Kidney epithelial cell (primary cell): ENCODE data around the gene OR4C11. TPM values are rescaled to one million over a fixed set of nuclear protein-coding genes. Genes with fewer than 3 reads are reported as not detected.

Experiments used
- DNase-seq: peaks from one replicate; pipeline ENCODE4 v3.0.0-alpha.2; 2010; ENCODE audit warnings: low read depth
- H3K27me3 ChIP-seq: 2 replicates; pipeline ENCODE4 v1.6.0; 2011; ENCODE audit warnings: low read length; ENCODE audit not compliant: control insufficient read depth, insufficient read depth
- H3K36me3 ChIP-seq: 2 replicates; pipeline ENCODE4 v1.5.1; 2011; ENCODE audit warnings: low read length; ENCODE audit not compliant: control insufficient read depth, insufficient read depth
- H3K4me3 ChIP-seq: 2 replicates; pipeline ENCODE4 v1.5.1; 2011; ENCODE audit warnings: low read depth, mild to moderate bottlenecking, control low read depth, low read length
- CTCF ChIP-seq: IDR thresholded peaks from 2 replicates; pipeline ENCODE4 v1.5.1; 2011; ENCODE audit warnings: mild to moderate bottlenecking, moderate library complexity, low read length, control low read depth, inconsistent platforms; ENCODE audit not compliant: insufficient read depth, poor library complexity, severe bottlenecking
- total RNA-seq: library from RNA; depleted of rRNA; stranded (reverse); fragments of >200 nt; gene quantifications from 2 replicates; pipeline ENCODE4 v1.2.3, GENCODE V29; 2015

OR4C11 gene
- not detected in 2 replicates for total RNA-seq

DNA sequence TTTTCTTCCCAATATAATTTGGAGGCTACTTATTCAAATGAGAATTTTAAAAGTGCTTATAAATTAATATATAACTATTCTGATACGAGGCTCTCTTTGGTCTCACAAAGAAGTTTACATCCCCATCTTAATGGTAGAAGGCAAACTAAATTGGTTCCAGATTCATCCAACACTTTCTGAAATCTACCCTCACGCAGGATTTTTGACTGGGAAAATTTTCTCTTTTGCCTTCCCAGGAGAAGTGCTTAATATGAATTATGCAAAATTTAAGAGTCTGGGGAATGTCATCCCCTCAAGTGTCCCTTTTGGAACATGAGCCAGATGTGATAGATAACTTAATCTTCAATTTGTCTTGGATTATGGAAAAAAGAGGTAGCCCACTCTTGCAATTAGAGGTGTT, at the start of gene OR4C11:
OR4C11 (minus strand) TSS at position 101 of the 400 bp plus-strand sequence. CDS start 3,272 bp downstream, outside the sequence.
- TF ChIP-seq CTCF, result no peak
- no peak within 1 kb of the TSS for H3K4me3 ChIP-seq
- no peak for DNase-seq
- H3K27me3 ChIP-seq, result no peaks in the 10 kb centered on the region
- H3K36me3 ChIP-seq, result no peaks in the 10 kb centered on the region

DNA sequence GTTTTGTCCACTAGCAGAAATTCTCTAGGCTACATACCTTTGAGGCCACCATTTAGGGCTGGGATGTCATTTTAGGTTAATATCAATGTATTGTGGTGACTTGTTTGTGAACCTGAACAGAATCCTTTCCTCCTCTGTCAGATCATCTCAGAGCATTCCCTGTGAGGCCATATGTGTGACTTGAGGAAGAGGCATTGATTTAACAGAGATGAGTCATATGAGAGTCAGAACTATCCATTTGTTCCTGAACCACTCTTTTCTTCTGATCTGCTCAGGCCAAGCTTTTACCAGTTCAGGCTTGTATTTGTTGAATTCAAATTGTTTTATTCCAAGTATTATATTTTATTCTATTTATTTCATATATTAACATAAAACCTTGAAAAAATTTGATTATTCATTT, 47.7 kb upstream of the OR4C11 start:
- TF ChIP-seq CTCF, result no peak
- H3K27me3 ChIP-seq, result no peaks in the 10 kb centered on the region
- no peak overlapping the region for H3K4me3 ChIP-seq
- no peak for DNase-seq
- no peaks in the 10 kb centered on the region for H3K36me3 ChIP-seq

DNA sequence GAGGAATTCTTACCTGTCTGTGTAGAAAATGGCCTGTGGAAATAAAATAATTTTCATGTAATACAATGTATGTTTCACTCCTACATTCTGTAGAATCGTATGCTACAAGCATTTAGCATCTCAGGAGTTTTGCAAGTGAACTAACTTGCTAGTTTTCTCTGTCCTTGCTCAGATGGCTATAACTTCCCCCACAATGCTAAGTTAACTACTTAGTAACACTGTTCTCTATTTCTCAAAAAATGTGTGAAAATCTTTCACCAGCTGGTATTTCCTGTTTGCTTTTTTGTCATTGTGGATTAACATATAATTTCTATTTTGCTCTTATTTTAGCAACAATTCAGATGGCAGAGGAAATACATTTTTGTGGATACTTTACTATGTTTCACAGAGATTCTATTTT, 45.1 kb upstream of the OR4C11 start:
- Histone ChIP-seq H3K36me3 (no peaks in the 10 kb centered on the region), H3K4me3 (no peak overlapping the region), H3K27me3 (no peaks in the 10 kb centered on the region)
- DNase-seq, result no peak
- TF ChIP-seq CTCF, result no peak

DNA sequence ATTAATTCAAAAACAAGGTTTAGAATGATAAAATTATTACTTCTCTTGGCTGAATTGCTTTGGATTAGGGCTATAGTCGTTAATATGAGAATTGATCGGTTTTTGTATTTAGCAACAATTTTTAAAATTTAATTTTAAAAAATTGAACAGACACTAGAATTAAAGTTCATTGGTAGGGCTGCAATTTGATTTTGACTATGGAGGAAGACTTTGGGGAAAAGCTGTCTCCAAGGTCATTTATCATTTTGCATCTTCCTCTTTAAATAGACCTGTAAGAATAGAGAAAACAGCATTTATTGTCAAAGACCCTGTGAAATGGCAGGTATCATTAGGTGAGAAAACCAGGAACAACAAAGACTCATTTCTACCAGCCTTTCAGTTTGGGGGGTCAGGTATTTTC, 40.6 kb upstream of the OR4C11 start, which contains the start of gene OR4S2:
OR4S2 (plus strand) TSS at position 301 of the 400 bp plus-strand sequence. CDS start 2,577 bp downstream, outside the sequence.
- no peak for DNase-seq
- TF ChIP-seq CTCF, result no peak
- no peak within 1 kb of the TSS for H3K4me3 ChIP-seq
- H3K36me3 ChIP-seq, result no peaks in the 10 kb centered on the region
- H3K27me3 ChIP-seq, result no peaks in the 10 kb centered on the region

GRCh38 chr11:55634813-55635212, 27.4 kb upstream of the OR4C11 start, which contains the start of gene OR4P4:
TSS of gene OR4P4 (plus strand) at chr11:55635113.
- DNase-seq, result no peak
- Histone ChIP-seq H3K4me3 (no peak within 1 kb of the TSS), H3K36me3 (no peaks in the 10 kb centered on the region), H3K27me3 (no peaks in the 10 kb centered on the region)
- no peak for TF ChIP-seq CTCF

- no peak for DNase-seq
- no peak overlapping the region for H3K4me3 ChIP-seq
- TF ChIP-seq CTCF, result no peak
- no peaks in the 10 kb centered on the region for H3K36me3 ChIP-seq
- no peaks in the 10 kb centered on the region for H3K27me3 ChIP-seq
Measured at GRCh38 chr11:55624531-55624930, 17.1 kb upstream of the OR4C11 start.
